Neural cell (in vitro differentiated cells): Measurements from ENCODE around the gene ADRA2B.

Experiments
- EP300 ChIP-seq: fragments of 450-650 bp; conservative IDR thresholded peaks from 2 replicates; pipeline ENCODE4 v1.6.1; 2014; ENCODE audit warnings: antibody characterized with exemption, mild to moderate bottlenecking, moderate library complexity; ENCODE audit not compliant: poor library complexity, severe bottlenecking
- EZH2 ChIP-seq: fragments of 200-600, 300-800 bp; shearing (Covaris generic), sonication (generic); IDR thresholded peaks from 2 replicates; pipeline ENCODE4 v1.6.1; 2014; ENCODE audit warnings: antibody characterized with exemption, low read length, borderline replicate concordance, mild to moderate bottlenecking; ENCODE audit not compliant: insufficient read depth, poor library complexity, severe bottlenecking
- MXI1 ChIP-seq: fragments of 450-650 bp; conservative IDR thresholded peaks from 2 replicates; pipeline ENCODE4 v1.6.1; 2014; ENCODE audit warnings: antibody characterized with exemption, mild to moderate bottlenecking; ENCODE audit not compliant: poor library complexity, severe bottlenecking
- POLR2AphosphoS5 ChIP-seq: IDR thresholded peaks from 2 replicates; pipeline ENCODE4 v1.6.1; 2012
- RAD21 ChIP-seq: fragments of 450-650 bp; conservative IDR thresholded peaks from 2 replicates; pipeline ENCODE4 v1.6.1; 2014; ENCODE audit warnings: antibody characterized with exemption, mild to moderate bottlenecking, moderate library complexity
- SMC3 ChIP-seq: fragments of 450-650 bp; conservative IDR thresholded peaks from 2 replicates; pipeline ENCODE4 v1.6.1; 2014; ENCODE audit warnings: antibody characterized with exemption, mild to moderate bottlenecking, moderate library complexity; ENCODE audit not compliant: poor library complexity
- TAF1 ChIP-seq: IDR thresholded peaks from 2 replicates; pipeline ENCODE4 v1.6.1; 2012; ENCODE audit warnings: low read depth
- TF ChIP-seq, protein P1 (sequence below): fragments of 450-650 bp; IDR thresholded peaks from 2 replicates; pipeline ENCODE4 v1.5.1; 2014; ENCODE audit warnings: antibody characterized with exemption, mild to moderate bottlenecking, moderate library complexity; ENCODE audit not compliant: poor library complexity, severe bottlenecking
- TF ChIP-seq, protein P2 (sequence below): IDR thresholded peaks from 2 replicates; pipeline ENCODE4 v1.6.1; 2012; ENCODE audit warnings: borderline replicate concordance

DNA sequence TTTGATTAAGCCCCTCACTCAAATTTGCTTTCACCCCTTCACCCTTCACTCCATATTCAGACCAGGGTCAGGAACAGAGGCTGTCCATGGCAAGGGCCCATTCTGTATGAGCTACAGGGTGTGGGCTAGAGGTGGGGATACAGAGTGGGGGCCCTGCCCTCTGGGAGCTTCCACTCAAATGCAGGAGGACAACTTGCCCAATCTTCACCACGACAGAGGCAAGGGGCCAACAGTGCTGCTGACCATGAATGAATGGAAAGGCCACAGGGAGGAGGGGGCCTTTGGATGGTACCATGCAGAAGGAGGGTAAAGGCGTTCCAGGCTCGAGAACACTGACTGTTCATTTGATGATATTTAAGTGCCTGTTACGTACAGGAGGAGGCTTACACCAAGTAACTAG, 22.8 kb downstream of the ADRA2B start:
- no peak for TF ChIP-seq SMC3
- no peak for TF ChIP-seq MXI1
- no peak for TF ChIP-seq EP300
- TF ChIP-seq, protein P1, sequence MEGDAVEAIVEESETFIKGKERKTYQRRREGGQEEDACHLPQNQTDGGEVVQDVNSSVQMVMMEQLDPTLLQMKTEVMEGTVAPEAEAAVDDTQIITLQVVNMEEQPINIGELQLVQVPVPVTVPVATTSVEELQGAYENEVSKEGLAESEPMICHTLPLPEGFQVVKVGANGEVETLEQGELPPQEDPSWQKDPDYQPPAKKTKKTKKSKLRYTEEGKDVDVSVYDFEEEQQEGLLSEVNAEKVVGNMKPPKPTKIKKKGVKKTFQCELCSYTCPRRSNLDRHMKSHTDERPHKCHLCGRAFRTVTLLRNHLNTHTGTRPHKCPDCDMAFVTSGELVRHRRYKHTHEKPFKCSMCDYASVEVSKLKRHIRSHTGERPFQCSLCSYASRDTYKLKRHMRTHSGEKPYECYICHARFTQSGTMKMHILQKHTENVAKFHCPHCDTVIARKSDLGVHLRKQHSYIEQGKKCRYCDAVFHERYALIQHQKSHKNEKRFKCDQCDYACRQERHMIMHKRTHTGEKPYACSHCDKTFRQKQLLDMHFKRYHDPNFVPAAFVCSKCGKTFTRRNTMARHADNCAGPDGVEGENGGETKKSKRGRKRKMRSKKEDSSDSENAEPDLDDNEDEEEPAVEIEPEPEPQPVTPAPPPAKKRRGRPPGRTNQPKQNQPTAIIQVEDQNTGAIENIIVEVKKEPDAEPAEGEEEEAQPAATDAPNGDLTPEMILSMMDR: no peak
- TF ChIP-seq EZH2: no peak
- no peak for TF ChIP-seq POLR2AphosphoS5
- no peak for TF ChIP-seq RAD21
- no peak for TF ChIP-seq TAF1
- TF ChIP-seq, protein P2, sequence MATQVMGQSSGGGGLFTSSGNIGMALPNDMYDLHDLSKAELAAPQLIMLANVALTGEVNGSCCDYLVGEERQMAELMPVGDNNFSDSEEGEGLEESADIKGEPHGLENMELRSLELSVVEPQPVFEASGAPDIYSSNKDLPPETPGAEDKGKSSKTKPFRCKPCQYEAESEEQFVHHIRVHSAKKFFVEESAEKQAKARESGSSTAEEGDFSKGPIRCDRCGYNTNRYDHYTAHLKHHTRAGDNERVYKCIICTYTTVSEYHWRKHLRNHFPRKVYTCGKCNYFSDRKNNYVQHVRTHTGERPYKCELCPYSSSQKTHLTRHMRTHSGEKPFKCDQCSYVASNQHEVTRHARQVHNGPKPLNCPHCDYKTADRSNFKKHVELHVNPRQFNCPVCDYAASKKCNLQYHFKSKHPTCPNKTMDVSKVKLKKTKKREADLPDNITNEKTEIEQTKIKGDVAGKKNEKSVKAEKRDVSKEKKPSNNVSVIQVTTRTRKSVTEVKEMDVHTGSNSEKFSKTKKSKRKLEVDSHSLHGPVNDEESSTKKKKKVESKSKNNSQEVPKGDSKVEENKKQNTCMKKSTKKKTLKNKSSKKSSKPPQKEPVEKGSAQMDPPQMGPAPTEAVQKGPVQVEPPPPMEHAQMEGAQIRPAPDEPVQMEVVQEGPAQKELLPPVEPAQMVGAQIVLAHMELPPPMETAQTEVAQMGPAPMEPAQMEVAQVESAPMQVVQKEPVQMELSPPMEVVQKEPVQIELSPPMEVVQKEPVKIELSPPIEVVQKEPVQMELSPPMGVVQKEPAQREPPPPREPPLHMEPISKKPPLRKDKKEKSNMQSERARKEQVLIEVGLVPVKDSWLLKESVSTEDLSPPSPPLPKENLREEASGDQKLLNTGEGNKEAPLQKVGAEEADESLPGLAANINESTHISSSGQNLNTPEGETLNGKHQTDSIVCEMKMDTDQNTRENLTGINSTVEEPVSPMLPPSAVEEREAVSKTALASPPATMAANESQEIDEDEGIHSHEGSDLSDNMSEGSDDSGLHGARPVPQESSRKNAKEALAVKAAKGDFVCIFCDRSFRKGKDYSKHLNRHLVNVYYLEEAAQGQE: no peak
